Stimulated activated memory B cell treated with anti-CD40 and anti-IgM and Interleukin-4, amounts not matched to agents 10 μg/mL and 1 μg/mL and 100 μg/mL, for 72 hours (primary cell): ENCODE results near the gene ANGPT4.

Experiments
- ATAC-seq: fragments of 150-1000 bp; cut with Tn5 transposase; 2 replicates; pipeline ENCODE4 v1.10.0; 2021
- H3K27ac Mint-ChIP-seq: one replicate; pipeline ENCODE4 v1.8.0; 2022; ENCODE audit warnings: mild to moderate bottlenecking, mixed read lengths
- H3K27me3 Mint-ChIP-seq: one replicate; pipeline ENCODE4 v1.8.0; 2022; ENCODE audit warnings: mixed read lengths
- H3K36me3 Mint-ChIP-seq: one replicate; pipeline ENCODE4 v1.8.0; 2022; ENCODE audit warnings: mixed read lengths
- H3K4me1 Mint-ChIP-seq: one replicate; pipeline ENCODE4 v1.8.0; 2022; ENCODE audit warnings: mixed read lengths
- H3K4me3 Mint-ChIP-seq: one replicate; pipeline ENCODE4 v1.8.0; 2022; ENCODE audit warnings: mild to moderate bottlenecking, moderate library complexity, mixed read lengths
- H3K9me3 Mint-ChIP-seq: one replicate; pipeline ENCODE4 v1.8.0; 2022; ENCODE audit warnings: mixed read lengths

ANGPT4 gene

GRCh38 chr20:921068-921467 is 4.9 kb upstream of the ANGPT4 start:
- peaks cover 30% of the 10 kb centered on the region for H3K27me3 Mint-ChIP-seq
- H3K4me1 Mint-ChIP-seq: peaks cover 4% of the 10 kb centered on the region
- no peak overlapping the region for H3K27ac Mint-ChIP-seq
- ATAC-seq: no peak
- no peaks in the 10 kb centered on the region for H3K9me3 Mint-ChIP-seq
- H3K4me3 Mint-ChIP-seq: no peak overlapping the region
- no peaks in the 10 kb centered on the region for H3K36me3 Mint-ChIP-seq

GRCh38 chr20:920311-920710 is 4.2 kb upstream of the ANGPT4 start:
- H3K4me1 Mint-ChIP-seq: peaks cover 4% of the 10 kb centered on the region
- no peak overlapping the region for H3K27ac Mint-ChIP-seq
- ATAC-seq: no peak
- no peaks in the 10 kb centered on the region for H3K36me3 Mint-ChIP-seq
- no peak overlapping the region for H3K4me3 Mint-ChIP-seq
- no peaks in the 10 kb centered on the region for H3K9me3 Mint-ChIP-seq
- peaks cover 22% of the 10 kb centered on the region for H3K27me3 Mint-ChIP-seq

- peaks cover 23% of the 10 kb centered on the region for H3K27me3 Mint-ChIP-seq
- H3K9me3 Mint-ChIP-seq: no peaks in the 10 kb centered on the region
- H3K4me1 Mint-ChIP-seq: peaks cover 4% of the 10 kb centered on the region
- H3K36me3 Mint-ChIP-seq: no peaks in the 10 kb centered on the region
- H3K4me3 Mint-ChIP-seq: no peak overlapping the region
- ATAC-seq: no peak
- no peak overlapping the region for H3K27ac Mint-ChIP-seq
Observed at GRCh38 chr20:919491-919916, 3.4 kb upstream of the ANGPT4 start.

GRCh38 chr20:917416-917815 is 1.3 kb upstream of the ANGPT4 start:
- no peak for ATAC-seq
- peaks cover 44% of the 10 kb centered on the region for H3K27me3 Mint-ChIP-seq
- H3K4me1 Mint-ChIP-seq: peaks cover 4% of the 10 kb centered on the region
- no peaks in the 10 kb centered on the region for H3K9me3 Mint-ChIP-seq
- no peaks in the 10 kb centered on the region for H3K36me3 Mint-ChIP-seq
- no peak overlapping the region for H3K4me3 Mint-ChIP-seq
- H3K27ac Mint-ChIP-seq: no peak overlapping the region

- no peak for ATAC-seq
- no peaks in the 10 kb centered on the region for H3K9me3 Mint-ChIP-seq
- H3K27ac Mint-ChIP-seq: no peak overlapping the region
Observed at GRCh38 chr20:916825-917224, 691 bp upstream of the ANGPT4 start.

GRCh38 chr20:914727-915498 is 1.2 kb downstream of the ANGPT4 start:
- H3K4me3 Mint-ChIP-seq: no peak overlapping the region
- ATAC-seq: no peak

More at GRCh38 chr20:916825-917224, 691 bp upstream of the ANGPT4 start:
- H3K4me3 Mint-ChIP-seq: no peak overlapping the region
- H3K4me1 Mint-ChIP-seq: peaks cover 4% of the 10 kb centered on the region
- peaks cover 50% of the 10 kb centered on the region for H3K27me3 Mint-ChIP-seq
- no peaks in the 10 kb centered on the region for H3K36me3 Mint-ChIP-seq

GRCh38 chr20:913306-913849 is 2.8 kb downstream of the ANGPT4 start:
- Mint-ChIP-seq H3K4me1 (peaks cover 4% of the 10 kb centered on the region), H3K27ac (no peak overlapping the region), H3K36me3 (no peaks in the 10 kb centered on the region), H3K4me3 (no peak overlapping the region), H3K9me3 (no peaks in the 10 kb centered on the region), H3K27me3 (peaks cover 47% of the 10 kb centered on the region)
- no peak for ATAC-seq

More at GRCh38 chr20:914727-915498, 1.2 kb downstream of the ANGPT4 start:
- peaks cover 4% of the 10 kb centered on the region for H3K4me1 Mint-ChIP-seq
- H3K36me3 Mint-ChIP-seq: no peaks in the 10 kb centered on the region
- H3K27ac Mint-ChIP-seq: no peak overlapping the region
- H3K27me3 Mint-ChIP-seq: peaks cover 60% of the 10 kb centered on the region
- H3K9me3 Mint-ChIP-seq: no peaks in the 10 kb centered on the region

GRCh38 chr20:911882-912600 is 4.1 kb downstream of the ANGPT4 start:
- H3K27ac Mint-ChIP-seq: no peak overlapping the region
- peaks cover 4% of the 10 kb centered on the region for H3K4me1 Mint-ChIP-seq
- no peaks in the 10 kb centered on the region for H3K9me3 Mint-ChIP-seq
- peaks cover 47% of the 10 kb centered on the region for H3K27me3 Mint-ChIP-seq
- ATAC-seq: no peak
- H3K4me3 Mint-ChIP-seq: no peak overlapping the region
- H3K36me3 Mint-ChIP-seq: no peaks in the 10 kb centered on the region

- Mint-ChIP-seq H3K4me1 (peaks cover 9% of the 10 kb centered on the region), H3K9me3 (no peaks in the 10 kb centered on the region), H3K27me3 (peaks cover 39% of the 10 kb centered on the region), H3K27ac (no peak overlapping the region), H3K36me3 (no peaks in the 10 kb centered on the region), H3K4me3 (no peak overlapping the region)
- ATAC-seq: no peak
Observed at GRCh38 chr20:910870-911770, 5.0 kb downstream of the ANGPT4 start.

- Mint-ChIP-seq H3K4me1 (peaks cover 17% of the 10 kb centered on the region), H3K36me3 (no peaks in the 10 kb centered on the region), H3K4me3 (no peak overlapping the region), H3K27ac (no peak overlapping the region), H3K27me3 (peaks cover 38% of the 10 kb centered on the region), H3K9me3 (no peaks in the 10 kb centered on the region)
- no peak for ATAC-seq
Observed at GRCh38 chr20:910132-910869, 5.8 kb downstream of the ANGPT4 start.

GRCh38 chr20:909641-910040 is 6.5 kb downstream of the ANGPT4 start:
- Mint-ChIP-seq H3K36me3 (no peaks in the 10 kb centered on the region), H3K27me3 (peaks cover 38% of the 10 kb centered on the region), H3K4me1 (peaks cover 23% of the 10 kb centered on the region), H3K27ac (no peak overlapping the region), H3K4me3 (no peak overlapping the region), H3K9me3 (no peaks in the 10 kb centered on the region)
- ATAC-seq: no peak

GRCh38 chr20:906703-907270 is 9.3 kb downstream of the ANGPT4 start:
- Mint-ChIP-seq H3K27me3 (peaks cover 10% of the 10 kb centered on the region), H3K4me1 (peaks cover 23% of the 10 kb centered on the region), H3K4me3 (no peak overlapping the region), H3K9me3 (no peaks in the 10 kb centered on the region), H3K27ac (no peak overlapping the region), H3K36me3 (no peaks in the 10 kb centered on the region)
- no peak for ATAC-seq

GRCh38 chr20:906001-906520 is 10.1 kb downstream of the ANGPT4 start:
- H3K4me3 Mint-ChIP-seq: no peak overlapping the region
- H3K27me3 Mint-ChIP-seq: peaks cover 2% of the 10 kb centered on the region
- no peak for ATAC-seq
- no peak overlapping the region for H3K27ac Mint-ChIP-seq
- H3K36me3 Mint-ChIP-seq: no peaks in the 10 kb centered on the region
- no peaks in the 10 kb centered on the region for H3K9me3 Mint-ChIP-seq
- peaks cover 23% of the 10 kb centered on the region for H3K4me1 Mint-ChIP-seq

- Mint-ChIP-seq H3K36me3 (no peaks in the 10 kb centered on the region), H3K4me3 (peak overlapping the region; percentile 6), H3K27ac (peak overlapping the region; percentile 57), H3K9me3 (peaks cover 3% of the 10 kb centered on the region), H3K27me3 (peaks cover under 1% of the 10 kb centered on the region), H3K4me1 (peaks cover 23% of the 10 kb centered on the region)
- ATAC-seq: peak; percentile 68
Observed at GRCh38 chr20:905396-905961, 10.7 kb downstream of the ANGPT4 start.
